OCI-LY1 (cell line): ENCODE measurements around the gene DOCK1.

Experiments used
- CTCF ChIP-seq: fragments of 200-600 bp; sonication (generic), shearing (Covaris generic); IDR thresholded peaks from 2 replicates; pipeline ENCODE4 v1.5.1; 2017; ENCODE audit warnings: mild to moderate bottlenecking, antibody characterized with exemption, low read length, moderate library complexity, mixed read lengths
- EZH2 ChIP-seq: fragments of 200-600 bp; sonication (generic), shearing (Covaris generic); IDR thresholded peaks from 2 replicates; pipeline ENCODE4 v1.8.0; 2017; ENCODE audit warnings: borderline replicate concordance, mixed run types, mild to moderate bottlenecking, antibody characterized with exemption, low read length, moderate library complexity, mixed read lengths

GRCh38 chr10:127186813-127187212 is 281.6 kb downstream of the DOCK1 start:
- TF ChIP-seq CTCF (no peak), EZH2 (no peak)
